NOMO-1 (cell line): Measurements from ENCODE around the gene COL12A1.

Experiments used
- DNase-seq, 2 experiments: peaks; one replicate each; lab custom pipeline; 2025; ENCODE audit not compliant: unreplicated experiment in 2 of 2; lab: John Stamatoyannopoulos, UW

COL12A1 gene

DNA sequence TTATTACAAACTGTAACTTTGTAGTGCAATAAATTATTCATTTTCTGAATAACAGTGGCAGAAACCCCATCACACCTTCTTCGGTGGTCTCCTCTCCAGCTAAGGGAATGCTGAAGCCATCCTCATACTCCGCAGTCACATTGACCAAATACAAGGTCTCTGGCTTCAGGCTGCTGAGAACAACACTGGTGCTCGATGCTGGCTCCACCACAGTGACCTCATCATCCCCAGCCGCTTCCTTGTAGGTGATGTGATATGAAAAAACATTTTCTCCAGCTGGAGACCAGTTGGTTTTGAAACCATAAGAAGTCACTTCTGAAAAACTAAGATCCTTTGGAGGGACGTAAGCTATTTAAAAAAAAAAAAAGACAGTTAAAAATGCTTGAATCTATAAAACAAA is 25.0 kb downstream of the COL12A1 start:
- DNase-seq: no peak

DNA sequence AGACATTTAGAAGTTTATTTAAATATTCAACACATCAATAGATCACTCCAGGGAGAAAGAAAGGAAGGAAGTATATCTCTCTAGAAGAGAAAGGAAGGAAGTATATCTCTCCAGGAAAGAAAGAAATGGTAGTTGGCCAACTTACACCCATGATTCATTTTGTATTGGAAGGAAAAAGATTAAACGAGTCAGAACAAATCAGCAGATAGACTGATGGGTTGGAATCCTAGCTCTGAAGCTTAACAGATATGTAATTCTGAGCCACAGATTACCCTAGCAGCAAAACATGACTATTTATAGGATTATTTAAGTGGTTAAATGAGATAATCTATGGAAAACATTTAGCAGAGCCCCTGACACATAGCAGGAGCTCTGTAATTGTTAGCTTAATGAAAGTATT is 27.1 kb downstream of the COL12A1 start:
- DNase-seq: no peak

DNA sequence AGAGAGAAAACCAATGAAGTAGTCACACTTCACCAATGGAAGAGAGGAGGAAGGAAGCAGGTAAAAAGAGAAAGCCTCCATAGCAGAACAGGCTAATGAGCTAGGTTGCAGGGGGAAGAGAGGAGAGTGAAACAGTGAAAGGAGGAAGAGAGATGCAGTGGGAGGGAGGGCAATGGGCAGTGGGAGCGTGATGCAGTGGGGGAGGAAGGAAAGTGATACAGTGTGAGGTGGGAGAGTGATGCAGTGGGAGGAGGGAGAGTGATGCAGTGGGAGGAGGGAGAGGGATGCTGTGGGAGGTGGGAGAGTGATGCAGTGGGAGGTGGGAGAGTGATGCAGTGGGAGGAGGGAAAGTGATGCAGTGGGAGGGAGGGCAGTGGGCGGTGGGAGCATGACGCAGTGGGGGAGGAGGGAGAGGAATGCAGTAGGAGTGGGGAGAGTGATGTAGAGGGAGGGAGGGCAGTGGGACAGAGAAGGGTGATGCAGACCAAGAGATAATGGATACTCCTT is 29.7 kb downstream of the COL12A1 start:
- no peak for DNase-seq

DNA sequence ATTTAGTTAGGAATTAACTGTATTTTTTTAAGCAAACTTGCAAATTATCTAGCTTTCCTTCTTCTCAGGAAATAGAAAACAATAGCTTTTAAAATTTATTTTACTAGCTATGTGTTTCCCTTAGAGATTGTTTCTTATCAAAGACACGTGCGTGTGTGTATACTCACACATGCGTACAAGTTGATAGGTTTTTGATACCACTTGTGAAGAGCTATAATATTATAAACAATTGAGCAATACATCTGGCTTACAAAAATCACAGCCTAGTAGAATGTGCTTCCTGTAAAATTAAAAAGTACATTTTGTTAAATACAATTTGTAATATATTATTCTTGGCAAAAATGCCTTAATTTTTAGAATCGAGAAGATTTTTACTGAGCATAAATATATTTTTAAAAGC is 33.9 kb downstream of the COL12A1 start:
- no peak for DNase-seq

DNA sequence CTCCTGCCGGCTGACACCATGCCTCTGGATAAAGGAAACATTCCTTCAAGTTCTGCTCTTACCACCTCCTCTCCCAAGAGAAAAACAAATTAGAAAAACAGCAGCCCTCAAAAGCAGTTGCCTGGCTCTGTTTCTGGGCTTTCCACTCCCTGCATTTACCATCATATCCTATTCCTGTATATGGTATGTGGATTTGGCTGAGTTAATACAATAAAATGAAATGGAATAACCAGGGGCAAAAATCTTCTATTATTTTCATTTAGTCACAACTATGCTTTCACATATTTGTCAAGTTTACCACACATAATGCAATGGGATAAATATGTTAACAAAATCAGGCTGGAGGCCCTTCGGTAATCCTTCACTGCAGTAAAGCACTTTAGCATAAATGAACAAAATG is 34.3 kb downstream of the COL12A1 start:
- DNase-seq: no peak

DNA sequence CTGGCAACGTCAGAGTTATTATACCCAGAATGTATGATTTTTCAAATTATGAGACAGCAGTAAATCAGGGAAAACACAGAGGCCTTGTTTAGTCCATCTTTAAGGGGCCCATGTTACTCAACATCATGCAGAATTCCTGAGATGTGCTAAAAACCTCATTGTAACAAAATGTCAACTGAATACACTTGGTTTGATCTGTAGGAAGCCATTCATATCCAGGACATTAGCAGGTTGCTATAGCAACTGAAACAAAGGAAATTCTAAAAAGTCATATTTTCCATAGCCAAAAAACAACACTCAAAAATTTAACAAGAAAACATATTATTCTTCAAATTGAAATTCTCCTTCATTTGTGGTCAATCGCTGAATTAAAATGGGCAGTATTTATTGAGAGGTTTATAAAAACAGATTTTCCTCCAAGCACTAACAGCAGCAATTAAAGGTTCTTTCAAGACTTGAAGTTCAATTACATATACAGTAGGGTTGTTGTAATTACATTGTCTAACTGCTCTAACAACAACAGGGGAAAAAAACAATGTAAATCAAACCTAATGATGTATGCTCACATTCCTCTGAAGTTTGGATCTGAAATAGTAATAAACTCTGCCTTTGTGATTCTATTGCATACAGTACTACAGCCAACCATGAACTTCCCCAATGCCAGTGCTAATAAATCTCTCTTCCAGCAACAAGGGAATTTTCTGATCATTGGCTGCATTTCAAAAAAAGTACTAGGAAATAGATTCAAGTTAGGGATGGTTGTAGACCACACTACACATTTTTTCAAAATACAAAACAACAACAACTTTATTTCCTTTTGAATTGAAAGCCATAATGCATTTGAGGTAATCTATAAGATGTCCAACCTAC is 34.9 kb downstream of the COL12A1 start:
- no peak for DNase-seq

DNA sequence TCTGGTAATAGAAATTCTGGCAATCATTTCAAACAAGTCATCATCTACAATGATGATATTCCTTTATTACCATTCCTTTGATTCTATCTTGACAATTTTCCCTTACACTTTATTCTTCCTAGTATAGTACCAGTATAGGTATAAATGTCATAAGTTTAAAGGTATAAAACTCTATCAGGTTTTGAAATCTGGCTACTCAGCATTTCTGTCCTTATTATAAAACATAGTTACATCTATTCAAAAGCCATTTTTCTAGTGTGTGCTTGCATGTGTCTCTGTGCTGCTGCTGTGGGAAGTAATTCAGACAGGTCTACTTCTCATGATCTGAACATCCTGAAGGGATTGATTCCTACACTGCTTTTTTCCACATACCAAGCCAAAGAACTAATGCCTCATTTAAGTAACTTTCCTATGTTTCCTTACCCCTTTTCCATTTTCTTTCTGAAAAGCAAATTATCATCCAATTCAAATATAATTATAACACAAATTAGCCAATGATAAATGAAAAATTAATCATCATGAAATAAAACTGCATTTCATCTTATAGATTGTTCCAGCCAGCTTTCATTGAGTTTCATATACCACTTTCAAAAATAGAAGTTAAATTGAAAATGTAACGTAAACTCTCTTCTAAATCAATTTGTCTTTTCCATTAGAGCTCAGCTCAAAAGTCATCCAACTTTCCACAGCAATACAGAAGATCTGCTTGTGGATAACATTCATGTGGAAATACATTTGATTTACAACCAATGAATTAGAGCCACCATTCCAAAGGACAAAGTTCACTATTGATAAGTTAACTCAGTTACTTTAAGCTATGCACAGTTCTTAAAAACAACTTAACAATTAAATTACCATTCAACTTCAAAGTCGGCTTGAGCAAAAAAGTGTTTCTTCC is 35.9 kb downstream of the COL12A1 start:
- no peak for DNase-seq

DNA sequence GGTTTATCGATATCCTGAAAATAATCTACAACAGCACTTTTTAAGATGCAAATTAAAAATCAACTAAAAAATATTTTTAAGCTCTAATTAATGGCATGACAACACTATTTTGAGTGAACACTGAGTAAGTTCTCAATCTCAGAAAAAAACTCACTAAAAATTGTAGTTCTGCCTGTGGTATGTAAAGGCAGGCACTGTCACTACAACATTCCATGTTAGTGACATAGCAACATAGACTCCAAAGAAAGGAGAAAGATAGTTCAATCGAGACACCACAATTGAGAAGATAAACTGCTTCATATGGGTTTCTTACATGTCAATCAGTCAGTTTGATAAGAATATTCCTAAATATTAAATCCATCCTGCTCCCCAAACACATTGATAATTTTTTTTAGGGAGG is 38.0 kb downstream of the COL12A1 start:
- DNase-seq: no peak

DNA sequence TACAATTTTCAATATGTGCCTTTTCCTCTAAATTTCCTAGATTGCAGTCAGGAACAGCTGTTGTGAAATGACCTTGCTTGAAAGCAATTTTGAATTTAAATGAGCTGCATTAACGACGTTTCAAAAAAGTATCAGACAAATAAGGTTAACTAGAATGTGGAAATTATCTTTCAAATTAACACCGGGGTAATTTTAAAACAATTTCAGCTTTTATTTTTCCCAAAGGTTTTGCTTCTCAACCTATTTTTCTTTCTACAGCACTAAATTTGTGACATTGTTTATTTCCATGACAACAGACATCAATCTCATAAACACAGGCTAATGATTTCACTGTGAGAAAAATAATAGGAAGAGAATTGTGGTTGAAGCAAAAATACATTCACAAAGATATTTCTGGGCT is 38.5 kb downstream of the COL12A1 start:
- no peak for DNase-seq

DNA sequence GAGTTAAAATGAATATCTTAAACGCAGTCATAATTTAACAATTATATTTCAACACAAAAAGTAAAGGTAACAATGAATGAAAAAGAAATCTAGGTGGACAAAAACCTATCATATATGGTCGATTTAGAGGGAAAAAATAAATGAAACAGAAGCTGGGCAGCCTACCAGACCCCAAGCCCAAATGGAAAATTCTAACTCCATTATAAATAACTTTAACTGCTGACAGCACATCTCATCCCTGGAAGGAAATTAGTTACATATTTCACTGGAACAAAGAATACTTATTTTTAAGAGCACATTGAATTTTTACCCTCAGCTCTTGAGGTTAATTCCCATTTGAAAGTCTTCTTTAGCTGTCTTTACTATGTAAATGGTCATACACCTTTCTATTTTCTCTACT is 39.1 kb downstream of the COL12A1 start:
- no peak for DNase-seq

DNA sequence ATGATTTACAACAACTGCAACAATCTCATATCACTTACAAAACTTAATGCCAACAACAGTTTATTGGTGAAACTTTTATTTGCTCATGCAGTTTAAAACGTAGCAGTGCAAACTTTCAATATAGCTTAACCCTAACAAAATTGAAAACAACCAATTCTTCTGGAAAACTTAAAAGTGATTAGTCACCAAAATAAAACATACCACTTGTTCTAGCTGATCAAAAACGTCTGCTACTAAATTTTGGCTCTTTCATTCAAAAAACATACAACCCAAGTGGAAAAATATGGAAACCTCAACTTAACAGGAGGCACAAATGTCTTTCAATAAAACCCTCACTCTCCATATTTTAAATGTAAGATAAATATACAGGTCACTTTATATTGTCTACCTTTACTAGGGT is 39.6 kb downstream of the COL12A1 start:
- no peak for DNase-seq

DNA sequence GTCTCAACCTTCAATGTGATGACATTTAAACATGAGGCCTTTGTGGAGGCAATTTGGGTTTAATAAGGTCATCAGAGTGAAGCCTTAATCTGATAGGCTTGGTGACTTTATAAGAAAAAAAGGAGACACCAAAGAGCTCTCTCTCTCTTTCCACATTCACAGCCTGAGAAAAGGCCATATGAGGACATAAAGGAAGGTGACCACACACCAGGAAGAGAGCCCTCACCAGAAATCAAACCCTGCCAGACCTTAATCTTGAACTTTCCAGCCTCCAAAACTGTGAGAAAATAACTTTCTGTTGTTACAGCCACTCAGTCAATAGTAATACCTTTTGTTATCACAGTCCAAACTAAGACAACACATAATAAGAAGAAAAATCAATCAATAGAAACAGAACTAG is 47.7 kb downstream of the COL12A1 start:
- DNase-seq: no peak

DNA sequence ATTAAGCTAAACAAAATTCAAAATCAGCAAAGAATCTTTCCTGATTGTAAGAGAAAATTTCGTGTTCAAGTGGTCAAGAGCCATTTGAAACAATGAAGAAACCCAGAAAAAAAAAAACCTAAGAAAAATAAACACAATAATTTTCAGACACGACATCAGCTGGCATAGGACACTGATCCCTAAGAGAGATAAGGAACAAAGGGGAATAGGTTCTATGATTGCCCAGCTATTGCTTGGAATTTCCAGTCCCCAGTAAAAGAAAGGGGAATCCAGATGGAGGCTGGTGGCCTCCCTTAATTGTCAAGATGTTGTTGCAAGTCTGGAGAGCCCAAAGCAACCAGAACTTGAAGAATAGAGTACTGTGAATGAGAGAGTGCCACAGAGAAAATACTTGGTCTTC is 48.5 kb downstream of the COL12A1 start:
- no peak for DNase-seq

DNA sequence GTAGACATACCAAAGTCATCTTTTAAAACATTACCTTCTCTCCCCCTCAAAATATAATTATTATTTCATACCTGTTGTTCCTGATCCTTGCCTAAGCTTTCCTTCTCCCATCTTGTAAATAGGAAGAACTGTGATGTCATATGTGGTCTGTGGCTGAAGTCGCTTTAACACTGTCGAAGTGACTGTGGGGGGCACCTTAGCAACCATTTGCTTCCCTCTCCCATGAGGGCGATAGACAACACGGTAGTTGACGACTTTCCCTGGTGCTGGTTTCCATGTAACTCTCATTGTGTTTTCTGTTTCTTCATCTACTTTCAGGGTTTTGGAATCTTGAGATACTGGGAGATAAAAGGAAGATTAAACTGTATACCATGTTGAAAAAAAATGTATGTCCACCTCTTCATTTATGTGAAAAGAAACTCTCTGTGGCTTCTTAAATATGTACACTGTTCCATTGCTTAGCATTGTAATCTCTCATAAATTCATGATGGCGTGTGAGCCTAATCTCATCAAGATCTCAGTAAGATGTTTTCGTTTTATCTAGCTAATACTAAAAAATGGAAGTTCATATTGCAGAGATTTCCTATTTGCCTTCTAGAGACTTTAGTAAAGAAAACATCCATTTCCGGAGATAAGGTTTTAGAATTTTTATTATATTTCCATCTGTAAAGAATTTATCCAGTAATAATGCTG is 49.5 kb downstream of the COL12A1 start:
- no peak for DNase-seq

DNA sequence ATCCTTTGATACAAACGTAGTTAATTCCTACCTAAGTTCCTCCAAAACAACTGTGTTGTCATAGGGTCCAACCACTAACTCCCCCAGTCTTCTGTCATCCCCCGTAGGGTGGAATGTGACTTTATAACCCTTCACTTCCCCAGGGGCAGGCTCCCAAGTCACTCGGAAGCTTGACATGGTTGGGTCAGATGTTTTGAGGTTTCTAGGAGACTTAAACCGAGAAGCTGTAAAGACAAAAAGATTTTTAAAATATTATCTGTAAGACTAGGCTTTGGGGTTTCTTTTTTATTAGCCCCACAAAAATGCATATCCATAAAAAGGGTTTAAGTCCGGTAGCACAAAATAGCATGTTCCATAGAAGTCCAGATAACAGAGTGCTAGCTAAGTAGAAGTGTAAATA is 50.2 kb downstream of the COL12A1 start:
- DNase-seq: no peak

DNA sequence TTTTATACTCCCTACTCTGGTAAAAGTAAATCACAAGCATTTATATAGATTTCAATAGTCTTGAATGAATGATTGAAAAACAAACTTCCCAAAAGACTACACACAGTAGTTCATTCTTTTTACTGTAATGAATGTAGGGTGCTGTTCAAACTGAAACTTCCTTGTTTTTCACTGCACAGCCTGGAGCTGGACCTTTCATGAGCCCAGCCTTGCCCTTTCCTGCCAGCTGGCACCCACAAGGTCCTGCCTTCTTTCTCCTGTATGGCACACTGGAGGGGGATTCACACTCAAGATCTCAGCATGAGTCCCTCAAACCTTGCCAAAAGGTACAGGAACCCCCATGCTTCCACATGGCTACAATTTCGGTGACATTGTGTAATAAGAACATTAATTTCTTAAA is 50.9 kb downstream of the COL12A1 start:
- no peak for DNase-seq

DNA sequence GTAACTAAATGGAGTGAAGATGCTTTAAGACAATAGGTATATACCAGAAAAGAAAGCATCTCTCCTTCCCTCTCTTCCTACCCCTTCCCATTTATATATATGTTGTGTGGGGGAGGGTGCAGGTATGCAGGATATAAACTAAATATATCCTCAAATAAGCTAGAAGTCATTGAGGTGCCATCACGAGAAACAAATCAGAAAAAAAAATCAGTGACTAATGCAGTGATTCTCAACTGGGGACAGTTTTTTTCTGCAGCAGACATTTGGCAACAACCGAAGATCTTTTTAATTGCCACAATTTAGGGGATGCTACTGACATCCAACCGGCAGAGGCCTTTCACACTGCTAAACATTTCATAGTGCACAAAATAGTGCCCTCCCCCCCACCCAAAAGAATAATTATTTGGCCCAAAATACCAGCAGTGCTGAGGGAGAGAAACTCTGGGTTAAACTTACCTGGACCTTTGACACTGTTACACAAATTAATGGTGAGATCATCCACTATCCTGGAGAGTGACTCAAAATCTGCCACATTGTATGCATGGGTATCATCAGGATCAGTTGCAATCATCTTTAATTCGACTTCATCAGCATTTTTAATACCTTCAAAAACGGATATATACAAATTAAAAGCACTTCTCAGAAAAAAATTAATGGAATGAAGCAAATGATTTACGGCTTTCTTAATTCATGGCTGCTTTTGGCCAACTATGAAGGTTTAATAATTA is 55.0 kb downstream of the COL12A1 start:
- DNase-seq: no peak

DNA sequence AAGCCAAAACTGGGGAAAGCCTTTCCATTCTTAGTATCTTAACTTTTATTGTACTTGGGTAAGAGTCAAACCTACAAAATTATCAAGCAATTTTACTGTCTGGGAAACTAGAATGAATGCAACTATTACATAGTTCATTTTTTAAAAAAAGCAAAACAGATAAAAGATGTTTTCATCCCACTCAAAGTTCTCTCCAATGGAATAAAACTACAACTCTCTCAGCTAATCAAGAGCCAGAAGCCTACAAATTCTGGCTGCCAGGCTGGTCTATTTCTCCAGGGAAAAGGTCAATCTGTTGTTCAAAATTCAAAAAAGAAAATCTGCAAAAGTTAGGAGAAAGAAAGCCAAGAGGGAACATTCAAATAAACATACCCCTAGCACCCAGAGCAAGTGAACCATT is 56.2 kb downstream of the COL12A1 start:
- no peak for DNase-seq

DNA sequence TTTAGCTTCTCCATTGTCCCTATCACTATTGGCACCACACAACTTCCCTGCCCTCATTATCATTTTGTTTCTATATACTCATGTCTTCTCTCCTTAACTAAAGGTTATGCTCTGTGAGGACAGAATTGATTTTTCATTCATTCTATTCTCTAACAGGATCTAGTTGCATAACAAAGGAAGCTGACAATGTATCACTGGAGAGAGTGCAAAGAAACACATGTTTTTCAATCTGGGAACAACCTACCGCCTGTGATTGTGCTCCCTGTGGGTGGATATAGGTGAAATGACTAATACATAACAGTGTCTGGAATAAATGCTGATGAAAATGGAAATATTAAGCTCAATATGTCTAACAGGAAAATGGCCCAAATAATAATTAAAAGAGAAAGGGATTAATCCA is 56.6 kb downstream of the COL12A1 start:
- no peak for DNase-seq

DNA sequence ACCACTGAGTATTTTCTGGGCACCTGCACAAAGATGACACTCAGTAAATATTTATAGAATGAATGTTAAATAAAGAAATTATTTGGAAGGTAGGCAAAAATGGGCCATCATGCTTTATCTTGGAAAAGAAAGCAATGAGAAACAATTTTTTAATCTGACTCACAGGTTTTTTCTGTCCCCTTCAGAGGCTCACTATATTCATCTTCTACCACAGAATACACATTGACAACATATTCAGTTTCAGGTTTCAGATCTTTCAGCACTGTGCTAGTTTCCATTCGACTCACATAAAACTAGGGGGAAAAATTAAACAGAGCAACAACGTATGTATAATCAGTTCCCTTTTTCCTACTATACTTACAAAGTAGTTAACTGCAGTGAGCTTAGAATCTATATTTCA is 58.3 kb downstream of the COL12A1 start:
- no peak for DNase-seq

DNA sequence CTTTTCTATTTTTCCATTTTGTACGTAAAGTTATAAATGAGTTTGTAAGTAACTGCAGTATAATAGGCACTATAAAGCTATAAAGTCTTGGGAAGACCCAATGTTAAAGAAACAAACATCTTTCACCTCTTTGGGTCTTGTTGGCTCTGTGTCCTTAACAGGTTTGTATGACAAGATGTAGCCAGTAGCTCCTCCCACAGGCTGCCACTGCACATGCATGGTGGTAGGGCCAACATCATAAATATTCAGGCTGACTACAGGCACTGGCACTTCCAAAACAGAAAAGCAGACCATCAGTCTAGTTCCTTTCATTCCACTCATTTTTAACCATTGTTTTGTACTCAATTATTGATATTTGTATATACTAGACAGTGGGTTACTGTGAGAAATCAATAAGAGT is 59.9 kb downstream of the COL12A1 start:
- DNase-seq: no peak
